Stimulated activated CD4-positive, alpha-beta T cell treated with anti-CD3 and anti-CD28 coated beads, Interleukin-2, amount 100 ng/mL, for 24 hours (primary cell): ENCODE measurements around the gene MPO.

ENCODE experiments used
- DNase-seq, 2 donors: peaks; one replicate each; pipeline ENCODE4 v3.0.0-alpha.2; 2020

MPO gene

DNA sequence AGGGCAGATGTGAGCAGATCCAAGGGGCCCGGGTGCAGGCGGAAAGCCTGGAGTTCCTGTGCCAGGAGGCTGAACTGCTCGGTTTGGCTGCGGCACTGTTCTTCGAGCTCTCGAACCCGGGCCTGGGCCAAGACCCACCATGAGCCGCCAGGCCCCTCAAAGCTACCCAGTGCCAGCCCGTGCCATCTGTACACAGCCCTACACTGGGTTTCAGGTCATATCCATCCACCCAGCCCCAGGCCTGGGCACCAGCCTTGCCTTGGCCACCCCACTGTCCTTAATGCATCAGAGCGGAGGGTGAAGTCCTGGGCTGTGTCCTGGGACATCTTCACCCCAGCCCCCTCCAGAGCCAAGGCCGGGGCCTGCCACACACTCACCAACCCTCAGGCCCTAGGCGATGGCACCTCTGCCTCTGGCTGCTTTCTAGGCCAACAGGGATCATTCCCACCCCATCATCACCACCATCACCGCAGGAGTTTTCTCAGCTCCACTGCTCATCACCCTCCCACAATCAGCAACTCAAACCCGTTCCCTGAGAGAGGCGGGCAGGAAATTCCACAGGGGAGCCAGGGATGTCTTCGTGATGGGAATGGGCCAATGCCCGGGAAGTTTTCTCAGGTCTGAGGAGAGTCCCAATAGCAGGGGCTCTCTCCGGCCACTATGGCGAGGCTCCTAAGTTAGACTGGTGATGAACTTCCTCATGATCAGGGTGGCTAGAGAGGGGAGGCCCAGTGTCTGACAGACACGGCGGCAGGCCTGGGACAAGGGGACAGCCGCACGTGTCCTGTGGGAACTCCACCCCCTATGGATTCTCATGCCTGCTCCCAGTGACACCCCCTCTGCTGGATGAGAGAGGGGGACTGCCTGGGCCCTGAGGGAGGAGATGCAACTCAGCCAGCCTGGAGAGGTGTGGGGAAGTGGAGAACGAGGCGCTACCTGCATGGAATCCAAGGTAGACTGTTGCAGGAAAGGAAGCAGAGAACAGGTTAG lies 38.7 kb upstream of the MPO start:
- DNase-seq, result no peak

DNA sequence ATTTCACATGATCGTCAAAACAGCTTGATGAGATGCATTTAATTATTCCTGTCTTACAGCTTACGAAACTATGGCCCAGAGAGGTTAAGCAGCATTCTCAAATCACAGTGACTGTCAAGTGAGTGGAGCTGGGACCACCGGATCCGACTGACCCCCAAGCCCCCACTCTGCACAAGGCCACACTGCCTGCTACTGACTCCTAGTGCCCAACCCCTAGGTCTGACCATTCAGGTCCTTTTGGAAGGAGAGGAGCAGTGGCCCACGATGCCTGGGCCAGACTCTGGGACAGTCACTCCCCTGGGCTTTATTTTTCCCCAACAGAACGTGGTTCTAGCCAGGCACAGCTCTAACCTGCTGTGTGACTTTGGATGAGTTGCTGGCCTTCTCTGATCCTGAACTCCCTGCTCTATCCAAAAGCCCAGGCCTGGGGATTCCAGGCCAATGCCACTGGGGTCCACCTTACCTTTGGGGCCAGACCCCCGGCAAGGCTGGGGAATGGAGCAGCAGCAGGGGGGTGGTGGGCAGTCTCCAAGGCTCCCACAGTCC lies 38.0 kb upstream of the MPO start:
- DNase-seq, result no peak

DNA sequence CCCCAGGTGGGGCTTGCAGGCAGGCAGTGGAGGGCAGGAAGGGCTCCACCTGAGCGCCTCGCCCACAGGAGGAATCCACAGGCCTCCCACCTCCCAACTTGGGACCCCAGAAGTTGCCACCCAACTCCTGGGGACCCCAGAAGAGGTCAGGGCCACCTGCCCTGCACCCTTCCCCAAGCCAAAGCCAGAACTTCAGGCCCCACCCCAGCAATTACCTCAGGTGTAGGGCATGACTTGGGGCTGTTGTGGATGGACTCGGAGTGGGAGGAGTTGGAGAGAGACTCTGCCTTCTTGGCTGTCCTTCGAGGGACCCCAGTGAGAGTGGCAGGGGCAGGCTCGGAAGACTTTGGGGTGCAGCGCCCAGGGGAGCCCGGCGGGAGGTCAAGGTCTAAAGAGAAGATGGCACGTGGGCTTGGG lies 37.3 kb upstream of the MPO start:
- DNase-seq, result peak in 1 of 2 donors; percentile 16

DNA sequence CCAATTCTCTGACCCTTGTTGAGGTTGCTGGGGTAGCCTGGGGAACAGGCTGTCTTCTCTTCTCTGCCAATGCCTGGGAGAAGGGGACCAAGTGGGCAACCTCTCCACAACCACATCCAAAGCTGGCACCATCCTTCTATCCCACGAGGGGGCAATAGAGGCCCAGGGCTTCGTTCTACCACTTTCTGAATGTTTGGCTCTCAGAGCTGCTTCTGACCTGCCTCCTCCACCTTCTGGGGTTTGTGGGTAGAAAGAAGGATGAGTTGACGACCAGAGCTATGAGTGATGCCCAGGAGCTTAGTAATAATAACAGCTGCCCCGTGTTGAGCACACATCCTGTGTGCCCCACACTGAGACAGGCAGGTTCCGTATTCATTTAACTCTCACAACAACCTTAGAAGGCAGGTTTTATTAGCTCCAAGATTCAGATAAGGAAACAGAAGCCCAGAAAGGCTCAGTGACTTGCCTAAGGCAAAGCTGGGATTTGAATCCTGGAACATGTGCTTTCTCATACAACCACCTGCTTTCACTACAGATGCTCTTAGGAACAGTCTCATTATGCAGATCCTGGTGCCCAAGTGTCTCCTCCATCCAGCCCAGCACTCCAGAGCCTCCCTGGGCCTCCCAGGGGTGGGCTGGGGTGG lies 36.8 kb upstream of the MPO start:
- DNase-seq, result peak; percentile 67 to 76

DNA sequence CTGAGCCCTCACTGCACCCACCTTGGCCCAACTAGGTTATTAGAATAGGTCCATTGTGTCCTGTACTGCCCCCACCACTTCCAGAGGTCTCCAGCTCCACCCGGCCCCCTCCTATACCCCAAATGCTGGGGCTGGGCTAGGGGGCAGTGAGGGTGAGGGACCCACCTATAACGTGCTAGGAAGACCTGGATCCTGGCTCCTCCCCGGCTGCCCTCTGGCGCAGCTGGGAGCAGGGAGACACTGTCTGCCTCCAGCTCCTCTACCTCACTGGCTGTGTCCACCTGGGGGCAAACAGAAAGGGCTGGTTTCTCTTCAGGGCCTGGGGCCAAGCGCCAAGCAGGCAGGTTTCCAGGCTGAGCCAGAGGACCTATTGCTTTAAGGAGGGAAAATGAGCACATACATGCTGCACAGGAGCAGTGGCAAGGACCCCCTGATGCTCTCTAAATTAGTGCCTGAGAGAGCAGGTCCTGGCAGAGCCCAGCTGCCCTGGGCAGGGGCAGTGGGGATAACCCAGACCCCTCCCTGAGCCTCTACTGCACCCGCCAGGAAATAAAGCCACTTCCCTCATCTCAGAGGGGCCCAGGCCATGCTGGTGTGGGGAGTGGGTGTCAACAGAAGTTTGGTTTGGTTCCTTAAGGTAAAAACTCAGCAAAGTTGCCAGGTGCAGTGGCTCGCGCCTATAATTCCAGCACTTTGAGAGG lies 35.7 kb upstream of the MPO start:
- peak in 1 of 2 donors; percentile 15 for DNase-seq

DNA sequence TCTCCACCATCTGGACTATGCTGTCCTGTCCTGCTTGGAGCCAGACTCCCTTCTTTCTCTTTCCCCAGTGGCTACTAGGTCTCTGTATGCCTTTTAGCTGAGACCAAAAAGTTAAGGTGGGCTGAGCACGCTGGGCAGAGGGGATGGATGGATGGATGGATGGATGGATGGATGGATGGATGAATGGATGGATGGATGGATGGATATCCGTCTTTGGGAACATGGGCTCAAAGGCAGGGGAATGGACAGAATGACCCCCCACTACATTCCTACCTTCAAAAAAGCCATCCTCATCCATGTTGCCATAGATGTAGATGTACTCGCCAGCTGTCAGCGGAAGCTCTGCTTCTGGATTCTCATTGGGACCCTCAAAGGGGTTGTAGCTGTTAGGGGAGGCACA lies 35.0 kb upstream of the MPO start:
- DNase-seq, result peak in 1 of 2 donors; percentile 11

DNA sequence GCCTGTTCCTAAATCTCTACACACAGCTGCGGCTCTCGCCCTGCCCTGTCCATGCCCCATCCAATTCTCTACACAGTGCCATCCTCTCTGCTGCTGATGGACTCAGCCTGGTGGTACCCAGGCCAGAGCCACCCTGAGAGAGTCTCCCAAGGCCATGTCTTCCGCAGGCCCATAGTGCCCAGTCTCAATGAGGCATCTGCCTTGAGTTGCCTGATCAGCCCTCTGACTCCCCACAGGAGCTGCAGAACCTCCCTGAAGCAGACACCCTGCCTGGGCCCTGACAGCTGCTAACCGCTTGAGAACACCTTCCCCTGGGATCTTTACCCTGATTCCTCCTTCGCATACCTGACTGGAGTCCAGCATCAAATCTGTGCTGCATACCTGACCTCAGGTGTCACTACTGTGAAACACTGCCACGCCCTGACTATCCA lies 34.6 kb upstream of the MPO start:
- DNase-seq, result peak in 1 of 2 donors; percentile 11

DNA sequence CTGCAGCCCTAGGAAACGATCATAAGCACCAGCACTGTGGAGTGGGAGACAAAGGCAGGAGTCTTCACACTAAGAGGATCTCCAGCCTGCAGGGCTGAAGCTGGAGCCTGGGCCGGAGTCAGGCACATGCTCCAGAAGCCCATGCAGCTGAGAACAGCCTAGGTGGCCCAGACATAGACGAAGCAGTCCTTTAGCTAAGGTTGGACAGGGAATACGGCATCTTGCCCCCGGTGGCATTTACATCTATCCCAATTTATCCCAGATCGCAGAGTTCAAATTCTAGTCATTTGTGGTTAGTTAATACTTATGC lies 33.9 kb upstream of the MPO start:
- DNase-seq, result no peak

DNA sequence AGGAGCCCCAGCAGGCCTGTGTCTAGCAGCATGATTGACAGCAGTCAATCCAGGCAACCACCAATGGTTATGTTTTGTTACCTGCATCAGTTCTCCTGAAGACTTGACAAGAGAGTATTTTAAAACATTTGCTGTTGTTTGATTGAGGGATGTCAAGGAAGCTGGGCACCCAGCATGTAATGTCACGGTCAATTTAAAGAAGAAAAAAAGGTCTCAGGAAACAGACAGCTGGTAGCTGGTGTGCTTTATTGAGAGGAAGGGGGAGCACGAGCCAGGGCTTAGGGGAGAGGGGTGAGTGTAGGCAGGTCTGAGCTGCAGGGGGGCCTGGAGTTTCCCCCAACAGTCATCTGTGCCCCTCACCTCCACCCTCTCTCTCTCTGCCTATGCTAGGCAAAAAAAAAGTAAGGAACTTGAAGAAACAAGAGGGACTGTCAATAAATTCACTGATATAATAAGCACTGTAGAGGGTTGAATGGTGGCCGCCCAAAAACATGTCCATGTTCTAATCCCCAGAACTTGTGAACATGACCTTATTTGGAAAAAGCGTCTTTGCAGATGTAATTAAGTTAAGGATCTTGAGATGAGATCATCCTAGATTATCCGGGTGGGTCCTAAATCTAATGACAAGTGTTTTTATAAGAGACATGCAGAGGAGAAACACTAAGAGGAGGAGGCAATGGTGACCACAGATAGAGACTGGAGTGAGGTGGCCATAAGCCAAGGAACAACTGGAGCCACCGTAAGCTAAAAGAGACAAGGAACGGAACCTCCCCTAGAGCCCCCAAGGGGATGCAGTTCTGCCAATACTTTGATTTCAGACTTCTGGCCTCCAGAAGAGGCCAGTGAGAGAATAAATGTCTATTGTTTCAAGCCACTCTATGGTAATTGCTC lies 33.3 kb upstream of the MPO start:
- no peak for DNase-seq

DNA sequence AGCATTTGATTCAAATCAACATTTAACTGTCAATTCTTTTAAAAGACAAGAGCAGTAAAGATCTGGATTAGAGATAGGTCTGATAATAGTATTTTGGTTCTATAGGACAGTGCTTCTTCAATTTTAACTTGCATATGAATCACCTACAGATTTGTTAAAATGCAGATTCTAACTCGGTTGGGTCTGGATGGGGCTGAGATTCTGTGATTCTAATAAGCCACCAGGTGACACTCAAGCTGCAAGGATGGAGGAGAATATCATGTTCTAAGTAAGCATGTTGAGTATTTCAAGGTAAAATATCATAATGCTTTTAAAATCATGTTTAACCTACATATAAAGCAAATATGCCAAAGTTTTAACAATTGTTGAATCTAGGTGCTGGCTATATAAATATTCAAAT lies 32.1 kb upstream of the MPO start:
- no peak for DNase-seq

DNA sequence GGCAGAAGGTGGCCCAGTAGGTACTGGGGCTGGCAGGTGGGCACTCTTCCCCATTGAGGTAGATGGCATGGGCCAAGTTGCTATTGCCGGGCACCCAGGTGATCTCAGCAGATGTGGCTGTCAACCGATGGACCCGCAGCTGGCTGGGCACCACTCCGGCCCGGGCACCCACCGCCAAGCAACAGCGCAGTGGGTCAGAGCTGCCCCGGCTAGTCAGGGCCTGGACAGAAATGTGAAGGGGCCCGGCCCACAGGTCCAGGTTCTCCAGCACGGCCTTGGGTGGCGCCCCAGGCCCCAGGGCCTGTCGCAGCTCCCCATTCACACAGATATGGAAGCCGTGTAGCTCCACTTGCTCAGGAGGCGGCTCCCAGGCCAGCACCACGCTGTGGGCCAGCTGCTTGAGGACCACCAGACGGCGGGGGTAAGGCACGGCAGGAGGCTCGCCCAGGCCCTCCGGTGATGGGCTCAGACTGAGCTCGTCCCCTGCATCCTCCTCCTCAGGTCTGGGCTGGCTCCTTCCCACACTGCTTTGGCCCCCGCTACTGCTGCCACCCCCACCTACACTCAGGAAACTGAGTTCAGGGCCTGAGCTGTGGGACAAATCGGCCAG lies 31.4 kb upstream of the MPO start:
- DNase-seq, result no peak

DNA sequence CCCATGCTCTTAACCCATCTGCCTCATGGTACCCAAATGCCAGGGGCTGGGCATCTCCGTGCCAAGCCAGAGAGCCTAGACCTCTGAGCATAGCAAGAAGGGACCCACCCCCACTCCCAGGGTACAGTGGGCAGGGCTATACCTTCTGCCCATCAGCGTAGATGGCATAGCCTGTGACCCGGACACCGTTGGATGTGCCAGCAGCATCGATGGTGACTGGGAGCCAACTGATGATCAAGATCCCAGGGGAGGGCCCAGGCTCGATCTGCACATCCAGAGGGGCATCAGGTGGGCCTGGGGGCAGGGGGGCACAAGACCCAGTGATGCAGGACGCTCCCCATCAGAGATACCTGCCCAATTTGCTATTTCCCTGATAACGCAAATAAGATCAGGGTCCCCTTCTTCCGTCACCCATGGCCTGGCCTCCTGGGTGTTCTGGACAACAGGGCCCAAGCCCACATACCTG lies 30.7 kb upstream of the MPO start:
- no peak for DNase-seq

DNA sequence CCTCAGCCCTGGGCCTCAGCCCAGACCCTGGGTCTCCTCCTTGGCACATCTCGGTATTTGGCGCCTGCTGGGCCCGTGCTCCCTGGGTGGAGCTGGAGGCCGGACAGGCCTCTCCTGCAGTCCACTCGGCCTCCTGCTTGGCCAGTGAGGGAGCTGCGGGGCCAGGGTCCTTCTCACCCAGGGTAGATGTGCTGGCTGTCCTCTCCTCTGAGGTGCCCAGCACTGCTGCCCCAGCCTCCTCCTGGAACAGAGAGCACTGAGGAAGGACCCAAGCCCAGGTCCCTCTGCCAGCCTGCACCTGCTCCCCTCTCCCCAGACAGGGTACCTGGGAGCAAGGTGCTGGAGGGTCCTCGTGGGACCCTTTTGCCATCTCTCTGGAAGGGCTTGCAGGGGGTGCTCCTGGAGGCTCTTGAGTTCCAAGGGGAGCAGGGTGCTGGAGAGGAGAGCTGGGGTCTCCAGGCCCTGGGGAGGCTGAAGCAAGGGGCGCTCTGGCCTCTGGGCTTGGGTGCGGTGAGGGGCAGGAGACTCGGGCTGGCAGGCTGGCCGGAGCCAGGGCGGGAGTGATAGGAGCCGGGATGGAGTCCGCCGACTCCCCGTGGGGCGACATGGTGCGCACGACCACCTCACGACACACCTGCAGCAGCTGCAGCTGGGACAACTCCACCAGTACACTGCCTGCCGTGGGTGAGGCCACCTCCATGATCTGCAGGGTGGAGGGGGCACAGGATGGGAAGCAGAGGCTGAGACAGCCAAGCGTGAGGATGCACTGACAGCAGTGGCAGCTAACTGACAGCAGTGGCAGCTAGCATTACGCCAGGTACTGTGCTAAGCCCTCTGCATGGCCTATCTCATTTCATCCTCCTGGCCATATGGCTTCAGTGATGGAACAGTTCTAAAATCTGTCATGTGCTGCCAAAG lies 30.0 kb upstream of the MPO start:
- no peak for DNase-seq

DNA sequence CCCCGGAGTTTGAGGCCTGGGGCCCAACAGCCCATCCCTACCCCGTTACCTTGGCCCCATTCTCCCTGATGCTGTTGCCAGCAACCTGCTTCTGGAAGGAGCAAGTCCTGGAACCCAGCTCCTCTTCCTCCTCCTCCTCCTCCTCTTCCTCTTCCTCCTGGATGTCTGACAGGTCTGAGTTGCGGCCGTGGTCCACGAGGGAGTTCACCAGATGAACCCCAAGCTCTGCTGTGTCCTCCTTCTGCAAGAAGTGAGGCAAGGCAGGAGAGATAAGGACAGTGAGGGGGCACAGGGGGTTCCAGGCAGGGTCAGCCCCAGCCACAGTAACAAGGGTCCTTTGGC lies 29.2 kb upstream of the MPO start:
- DNase-seq, result no peak

DNA sequence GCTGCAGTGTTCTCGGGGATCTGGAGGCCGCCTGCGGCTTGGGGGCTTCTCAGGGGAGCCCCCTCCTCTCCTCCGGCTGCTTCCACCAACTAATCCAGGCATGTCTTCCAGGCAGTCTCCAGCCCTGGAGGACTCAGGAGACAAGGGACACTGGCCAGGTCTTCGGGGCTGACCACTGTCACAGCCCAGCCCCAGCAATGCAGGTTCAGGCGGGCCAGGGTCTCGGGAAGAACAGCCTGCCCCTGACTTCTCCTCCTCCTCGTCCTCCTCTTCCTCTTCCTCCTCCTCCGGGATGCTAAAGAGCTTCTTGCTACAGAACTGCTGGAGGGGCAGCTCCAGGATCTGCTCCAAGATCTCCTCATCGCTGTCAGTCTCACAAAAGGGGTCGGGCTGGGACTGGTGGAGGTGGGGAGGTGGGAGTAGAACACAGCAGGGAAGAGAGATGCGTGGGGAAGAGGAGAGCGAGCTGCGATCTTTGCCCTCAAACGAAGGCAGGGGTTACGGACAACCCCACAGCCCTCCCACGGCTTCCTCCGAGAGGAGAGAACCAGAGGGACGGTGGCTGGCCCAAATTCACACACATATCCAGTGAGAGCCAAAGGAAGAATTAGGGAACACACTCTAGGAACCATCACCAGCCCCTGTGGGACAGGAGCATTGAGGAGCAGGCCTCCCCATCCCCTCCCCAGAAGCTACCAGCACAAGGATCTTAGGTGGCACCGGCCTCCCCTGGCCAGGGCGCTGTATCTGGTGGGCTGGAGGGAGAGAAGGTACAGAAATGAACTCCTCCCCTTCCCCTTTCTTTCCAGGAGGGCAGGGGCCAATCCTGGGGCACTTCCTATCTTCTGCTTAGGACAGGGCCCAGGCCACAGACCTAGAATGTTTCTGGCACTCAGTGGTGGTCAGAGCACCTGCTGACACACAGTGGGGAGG lies 28.5 kb upstream of the MPO start:
- DNase-seq, result no peak

DNA sequence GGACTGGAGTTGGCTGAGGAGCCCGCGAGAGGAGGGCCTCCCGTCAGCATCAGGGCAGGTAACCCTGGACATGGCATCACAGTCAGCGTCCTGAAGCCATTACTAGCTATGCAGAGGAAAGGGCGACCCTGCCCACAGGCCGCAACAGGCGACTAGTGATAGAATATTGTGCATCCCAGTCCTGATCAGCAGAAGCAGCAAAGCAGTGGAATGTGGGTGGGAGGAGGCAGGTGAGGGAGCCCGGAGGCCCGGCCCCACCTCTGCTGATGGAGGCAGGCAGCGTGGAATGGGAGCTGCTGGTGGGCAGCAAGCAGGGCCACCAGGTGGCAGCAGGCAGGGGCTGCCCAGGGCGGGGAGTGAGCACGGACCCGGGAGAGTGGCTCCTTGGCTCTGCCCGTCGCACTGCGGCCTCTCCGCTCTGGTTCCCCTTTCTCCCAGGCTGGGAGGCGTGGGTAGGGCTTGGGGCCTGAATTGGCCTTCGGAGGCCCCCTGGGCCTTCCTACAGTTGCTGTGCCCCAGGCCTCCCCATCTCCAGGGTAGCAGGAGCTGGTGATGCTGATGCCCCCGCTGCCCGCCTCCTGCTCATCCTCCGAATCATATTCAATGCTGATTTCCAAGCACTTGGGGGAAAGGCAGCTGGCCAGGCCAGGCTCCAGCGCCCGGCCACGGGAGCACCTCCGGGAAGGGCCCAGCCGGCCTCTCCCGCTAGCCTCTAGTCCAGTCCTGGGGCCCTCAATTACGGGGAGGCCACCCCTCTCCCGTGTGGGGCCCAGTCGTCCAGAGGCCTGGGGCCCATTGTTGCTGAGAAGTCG lies 27.6 kb upstream of the MPO start:
- no peak for DNase-seq

DNA sequence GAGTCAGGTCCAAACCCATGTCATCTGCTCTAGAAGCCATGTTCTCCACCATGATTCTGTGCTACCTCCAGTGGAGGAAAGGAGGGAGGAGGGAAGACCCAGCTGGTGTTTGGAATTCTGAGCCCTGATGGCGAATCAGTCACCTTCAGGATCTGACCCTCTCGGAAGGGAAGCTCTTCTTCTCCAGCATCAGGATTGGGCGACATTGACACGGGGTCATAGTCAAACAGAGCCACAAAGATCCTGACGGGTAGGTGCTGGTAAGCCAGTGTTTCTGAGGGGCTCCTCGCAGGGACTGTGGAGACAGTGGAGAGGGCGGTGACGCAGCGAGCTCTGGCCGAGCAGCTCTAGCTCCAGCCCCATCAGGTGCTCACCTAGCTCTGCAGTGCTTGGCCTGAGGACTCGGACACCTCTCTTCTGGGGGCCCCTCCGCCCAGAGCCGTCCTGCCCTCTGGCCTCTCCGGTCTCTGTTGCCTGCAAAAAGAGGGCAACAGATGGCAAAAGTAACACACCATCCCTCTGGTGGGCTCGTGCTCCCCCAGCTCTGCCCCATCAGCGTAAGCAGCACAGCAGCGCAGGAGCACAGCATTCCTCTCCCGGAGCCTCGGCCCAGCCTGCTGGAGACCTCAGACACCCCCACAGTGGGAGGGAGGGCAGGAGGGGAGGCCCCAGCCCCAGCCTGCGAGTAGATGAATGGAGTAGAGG lies 26.9 kb upstream of the MPO start:
- DNase-seq, result no peak
